Activated CD8-positive, alpha-beta memory T cell treated with anti-CD3 and anti-CD28 coated beads, Interleukin-2, amount 50 U/mL, for 24 hours (primary cell): ENCODE results near the gene FGFR4.

Experiments used
- DNase-seq: peaks from one replicate; pipeline ENCODE4 v3.0.0-alpha.2; 2020; ENCODE audit errors: extremely low read depth

Gene FGFR4

DNA sequence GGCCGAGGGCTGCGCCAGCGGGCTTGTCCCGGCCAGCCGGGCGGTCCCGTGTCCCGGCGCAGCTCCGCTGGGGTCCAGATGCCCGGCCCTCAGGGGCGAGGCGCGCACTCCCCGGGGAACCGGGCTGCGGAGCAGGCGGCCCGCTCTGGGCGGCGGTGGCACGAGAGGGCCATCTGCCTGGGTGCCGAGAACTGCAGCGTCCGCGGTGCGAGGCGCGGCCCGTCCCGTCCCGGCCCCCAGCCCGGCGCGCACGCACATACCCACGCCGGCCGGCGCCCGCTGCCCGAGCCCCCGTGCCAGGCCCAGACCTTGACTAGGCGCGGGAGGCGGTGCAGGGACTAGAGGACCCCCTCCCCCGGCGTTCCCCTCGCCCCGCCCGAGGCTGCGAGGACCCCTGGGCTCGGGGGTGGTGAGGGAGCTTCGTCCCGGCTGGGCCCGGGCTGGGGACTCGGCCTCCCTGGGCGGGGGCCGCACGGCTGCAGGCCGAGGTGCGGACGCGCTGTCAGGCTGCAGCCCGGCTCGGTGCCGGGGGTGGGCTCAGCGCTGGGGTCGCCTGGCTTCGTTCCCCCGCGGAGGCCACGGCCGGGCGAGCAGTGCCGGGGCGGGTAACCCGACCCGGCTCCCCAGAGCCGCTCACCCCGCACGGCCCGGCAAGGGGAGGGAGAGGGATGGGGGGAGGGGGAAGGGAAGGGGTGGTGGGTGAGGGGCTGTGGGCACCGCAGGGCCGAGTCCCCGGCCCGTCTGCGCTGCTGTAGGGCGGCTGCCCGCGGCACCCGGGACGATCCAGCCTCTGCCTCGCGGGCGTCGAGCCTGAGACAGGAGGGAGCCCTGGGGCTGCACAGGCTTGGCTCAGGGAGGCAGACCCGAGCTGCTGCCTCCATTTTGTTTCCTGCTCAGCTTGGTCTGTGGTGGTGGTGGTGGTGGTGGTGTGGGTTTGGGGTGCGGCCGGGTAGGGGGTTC, 45.7 kb downstream of the FGFR4 start:
- no peak for DNase-seq

DNA sequence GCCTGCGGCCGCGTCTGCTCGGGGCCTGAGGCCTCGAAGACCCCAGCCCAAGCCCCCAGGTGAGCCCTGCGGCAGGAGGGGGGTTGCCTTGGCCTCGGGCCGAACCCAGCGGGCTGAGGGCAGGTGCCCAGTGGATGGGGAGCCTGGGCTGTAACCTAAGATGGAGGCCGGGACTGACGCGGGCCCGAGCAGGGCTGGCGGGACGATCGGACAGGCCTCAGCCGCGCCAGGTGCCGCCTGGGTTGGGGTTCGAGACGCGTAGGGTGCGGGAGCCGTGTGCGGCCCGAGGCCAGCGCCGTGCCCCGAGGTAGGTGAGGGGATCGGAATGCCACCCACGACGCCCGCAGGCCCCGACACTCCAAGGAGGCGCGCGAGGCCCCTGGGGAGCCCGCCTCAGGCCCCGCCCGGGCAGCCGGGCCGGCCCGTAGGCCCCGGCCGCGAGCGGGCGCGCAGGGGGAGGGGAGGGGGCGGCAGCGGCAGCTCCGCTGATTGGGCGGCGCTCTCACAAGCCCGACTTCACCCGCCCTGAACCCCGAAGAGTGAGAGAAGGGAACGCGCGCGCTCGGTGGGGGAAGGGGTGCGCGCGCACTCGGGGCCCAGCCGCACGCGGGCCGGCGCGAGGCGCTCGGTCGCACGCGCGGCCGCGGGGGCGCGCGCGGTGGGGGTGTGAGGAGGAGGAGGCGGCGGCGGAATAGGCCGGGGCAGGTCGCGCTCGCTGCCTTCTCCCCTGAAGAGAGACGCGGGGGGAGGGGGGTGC, 46.6 kb downstream of the FGFR4 start, which contains the start of gene NSD1:
NSD1 (plus strand) TSS at position 678 of the 757 bp plus-strand sequence. CDS start 1,331 bp downstream, outside the sequence.
- peak; percentile 56 for DNase-seq

DNA sequence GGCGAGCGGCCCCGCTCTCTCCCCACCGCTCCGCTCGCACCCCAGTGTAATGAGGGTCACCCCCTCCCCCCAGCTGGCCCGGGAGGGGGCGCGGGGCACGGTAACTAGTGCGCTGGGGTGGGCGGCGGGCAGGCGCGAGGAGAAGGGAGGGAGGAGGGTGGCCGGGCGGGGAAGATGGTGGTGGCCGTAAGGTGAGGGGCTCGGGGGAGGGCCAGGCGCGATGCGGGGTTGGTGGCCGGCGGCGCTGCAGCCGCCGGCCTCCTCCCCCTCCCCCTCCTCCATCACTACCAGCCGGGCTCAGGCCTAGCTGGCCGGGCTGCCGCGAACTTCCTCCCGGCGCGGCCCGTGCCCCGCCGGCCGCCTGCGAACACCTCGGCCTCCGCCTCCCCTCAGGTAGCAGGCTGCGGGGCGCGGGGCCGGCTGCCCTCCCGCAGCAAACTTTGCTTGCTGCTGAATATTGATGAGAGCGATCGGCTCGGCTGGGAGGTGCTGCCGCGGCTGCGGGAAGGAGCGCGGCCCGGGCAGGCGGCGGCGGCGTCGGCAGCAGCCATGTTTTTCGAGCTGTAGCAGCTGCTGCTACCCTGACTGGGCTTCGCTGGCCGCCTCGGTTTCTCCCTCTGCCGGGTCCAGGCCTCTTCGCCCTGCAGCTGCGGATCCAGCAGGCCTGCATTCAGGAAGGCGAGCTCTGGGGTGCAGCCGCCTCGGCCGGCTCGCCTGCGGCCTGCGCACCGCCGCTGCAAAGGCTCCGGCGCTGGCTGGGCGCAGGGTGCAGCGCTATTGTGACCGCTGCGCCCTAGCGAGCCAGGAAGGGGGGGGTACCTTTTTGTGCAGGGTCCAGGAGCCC, 47.4 kb downstream of the FGFR4 start:
- DNase-seq, result no peak

DNA sequence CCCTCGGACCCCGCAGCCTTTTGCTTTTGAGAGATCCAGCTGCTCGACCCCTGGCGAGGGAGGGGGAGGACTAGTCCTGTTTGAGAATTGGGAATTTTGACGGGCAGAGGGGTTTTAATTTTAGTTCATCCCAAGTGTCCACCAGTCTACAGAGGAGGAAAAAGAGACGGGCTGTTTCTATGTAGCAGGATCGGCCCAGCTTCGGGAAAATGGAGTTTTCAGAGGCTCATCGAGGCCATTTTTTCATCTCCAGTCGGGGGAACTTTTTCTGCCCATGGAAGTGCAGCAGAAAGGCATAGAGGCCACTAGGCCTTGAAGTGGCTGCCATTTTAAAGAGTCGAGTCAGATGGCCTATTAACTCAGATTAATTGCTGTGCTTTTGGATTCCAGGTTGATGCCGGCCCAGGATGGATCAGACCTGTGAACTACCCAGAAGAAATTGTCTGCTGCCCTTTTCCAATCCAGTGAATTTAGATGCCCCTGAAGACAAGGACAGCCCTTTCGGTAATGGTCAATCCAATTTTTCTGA, 48.0 kb downstream of the FGFR4 start:
- DNase-seq, result no peak

DNA sequence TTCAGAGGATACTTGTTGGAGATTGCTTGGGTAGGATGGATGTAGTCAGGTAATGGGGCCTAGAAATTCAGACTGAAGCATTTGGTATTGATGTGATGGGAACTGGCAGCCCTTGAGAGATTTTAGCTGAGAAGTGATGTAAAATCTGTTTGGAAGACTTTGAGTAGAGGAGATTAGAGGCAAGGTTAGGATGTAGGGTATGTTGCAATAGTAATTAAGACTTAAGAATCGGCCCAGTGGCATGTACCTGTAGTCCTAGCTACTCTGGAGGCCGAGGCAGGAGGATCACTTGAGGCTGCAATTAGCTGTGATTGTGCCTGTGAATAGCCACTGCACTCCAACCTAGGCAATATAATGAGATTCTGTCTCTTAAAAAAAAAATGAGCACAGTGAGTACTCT, 53.6 kb downstream of the FGFR4 start:
- DNase-seq, result no peak

DNA sequence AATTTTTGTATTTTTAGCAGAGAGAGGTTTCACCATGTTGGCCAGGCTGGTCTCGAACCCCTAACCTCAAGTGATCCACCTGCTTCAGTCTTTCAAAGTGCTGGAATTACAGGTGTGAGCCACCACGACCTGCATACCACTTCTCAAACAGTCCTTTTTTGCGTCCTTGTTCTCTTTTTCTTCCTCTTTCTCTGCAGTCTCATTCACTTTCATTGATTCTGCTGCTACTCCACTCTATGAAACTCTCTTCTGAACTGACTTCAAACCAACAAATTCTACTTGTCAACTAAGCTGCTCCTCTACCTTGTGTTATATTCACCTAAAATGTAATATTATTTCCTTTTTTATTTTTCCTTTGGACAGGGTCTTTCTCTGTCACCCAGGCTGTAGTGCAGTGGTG, 54.8 kb downstream of the FGFR4 start:
- no peak for DNase-seq

DNA sequence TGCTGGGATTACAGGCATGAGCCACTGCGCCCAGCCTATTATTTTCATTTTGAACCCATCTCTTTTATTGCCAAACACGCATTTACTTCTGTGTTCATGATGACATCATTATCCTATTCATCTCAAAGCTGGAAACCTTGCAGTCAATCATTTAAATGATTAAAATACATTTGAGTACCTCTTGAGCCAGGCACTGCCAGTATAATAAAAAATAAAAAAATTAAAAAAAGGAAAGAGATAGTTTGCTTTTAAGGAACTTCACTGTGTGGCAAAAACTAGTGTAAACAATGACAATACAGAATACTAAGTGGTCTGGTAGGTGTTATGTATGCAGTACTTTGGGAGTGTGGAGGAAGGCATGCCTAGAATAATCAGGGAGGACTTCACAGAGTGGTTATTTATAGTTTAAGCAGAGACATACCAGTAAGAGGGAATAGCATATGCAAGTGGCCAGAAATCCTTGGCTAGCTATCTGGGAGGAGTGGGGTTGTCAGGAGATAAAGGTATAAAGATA, 55.4 kb downstream of the FGFR4 start:
- no peak for DNase-seq

DNA sequence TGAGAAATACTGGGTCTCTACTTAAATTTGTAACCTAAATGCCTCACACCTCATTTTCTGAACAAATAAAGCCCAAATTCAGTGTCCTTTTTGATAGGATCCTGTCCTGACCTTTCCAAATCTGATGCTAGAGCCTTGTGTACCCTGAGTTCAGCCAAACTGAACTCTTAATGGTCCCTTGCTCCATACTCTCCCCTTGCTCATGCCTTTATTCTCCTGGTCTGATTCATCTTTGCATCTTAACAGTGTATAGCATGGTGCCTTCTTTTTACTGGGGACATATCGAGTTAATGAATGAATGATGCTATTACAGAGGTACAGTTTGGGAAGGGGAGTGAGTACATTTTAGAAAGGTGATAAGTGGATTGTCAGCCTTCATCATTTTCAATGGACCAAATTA, 56.1 kb downstream of the FGFR4 start:
- DNase-seq, result no peak

DNA sequence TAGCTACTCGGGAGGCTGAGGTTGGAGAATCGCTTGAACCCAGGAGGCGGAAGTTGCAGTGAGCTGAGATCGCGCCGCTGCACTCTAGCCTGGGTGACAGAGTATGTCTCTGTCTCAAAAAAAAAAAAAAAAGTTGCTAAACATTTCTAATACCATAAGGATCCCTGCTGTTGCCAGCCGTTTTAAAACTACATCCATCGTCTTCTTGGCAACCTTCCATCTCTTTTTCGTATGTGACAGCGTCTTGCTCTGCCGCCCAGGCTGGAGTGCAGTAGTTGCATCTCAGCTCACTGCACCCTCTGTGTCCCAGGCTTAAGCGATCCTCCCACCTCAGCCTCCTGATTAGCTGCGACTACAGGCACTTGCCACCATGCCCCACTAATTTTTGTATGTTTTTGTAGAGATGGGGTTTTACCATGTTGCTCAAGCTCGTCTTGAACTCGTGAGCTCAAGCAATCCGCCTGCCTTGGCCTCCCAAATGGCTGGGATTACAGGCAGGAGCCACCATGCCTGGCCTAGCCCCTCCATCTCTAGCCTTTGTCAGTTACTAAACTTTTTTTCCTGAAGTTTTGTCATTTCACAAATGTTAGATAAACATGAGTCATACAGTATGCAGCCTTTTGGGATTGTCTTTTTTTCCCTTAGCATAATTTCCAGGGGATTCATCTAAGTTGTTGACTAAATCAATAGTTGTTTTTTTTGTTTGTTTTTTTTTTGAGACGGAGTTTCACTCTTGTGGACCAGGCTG, 60.4 kb downstream of the FGFR4 start:
- no peak for DNase-seq
